ENCODE data around the gene TRPM3.

Gene TRPM3

GRCh38 chr9:70491426-70492318 is 629.7 kb downstream of the TRPM3 start:
- ATAC-seq, result no peak
- TF ChIP-seq ZNF565 (CRISPR knock-in tag; conservative IDR thresholded peaks at IDR 0.05; ENCODE audit: low read depth), result no peak
- TF ChIP-seq POU6F1 (CRISPR knock-in tag; IDR thresholded peaks at IDR 0.05; ENCODE audit: borderline replicate concordance, low read depth), result no peak
- TF ChIP-seq ZFP3 (CRISPR knock-in tag; IDR thresholded peaks at IDR 0.05), result no peak
- no peak for TF ChIP-seq BACH2 (CRISPR knock-in tag; IDR thresholded peaks at IDR 0.05; ENCODE audit: borderline replicate concordance)
- no peak for TF ChIP-seq PPARA (CRISPR knock-in tag; IDR thresholded peaks at IDR 0.05; ENCODE audit: borderline replicate concordance)
- no peak for TF ChIP-seq ISL1 (CRISPR knock-in tag; IDR thresholded peaks at IDR 0.05)

- ATAC-seq, result peak; percentile 59
- TF ChIP-seq OSR1 (CRISPR knock-in tag; IDR thresholded peaks at IDR 0.05), result no peak
- no peak for TF ChIP-seq PATZ1 (CRISPR knock-in tag; IDR thresholded peaks at IDR 0.05; ENCODE audit: borderline replicate concordance)
- no peak for TF ChIP-seq PPARA (CRISPR knock-in tag; IDR thresholded peaks at IDR 0.05; ENCODE audit: borderline replicate concordance)
- TF ChIP-seq CSDC2 (CRISPR knock-in tag; IDR thresholded peaks at IDR 0.05), result no peak
- TF ChIP-seq TOX (CRISPR knock-in tag; IDR thresholded peaks at IDR 0.05; ENCODE audit: borderline replicate concordance), result no peak
- no peak for TF ChIP-seq TSHZ2 (CRISPR knock-in tag; IDR thresholded peaks at IDR 0.05)
- TF ChIP-seq ZNF8 (CRISPR knock-in tag; IDR thresholded peaks at IDR 0.05), result no peak
- no peak for TF ChIP-seq SNAI2 (CRISPR knock-in tag; IDR thresholded peaks at IDR 0.05)
- TF ChIP-seq ESRRG (CRISPR knock-in tag; IDR thresholded peaks at IDR 0.05), result no peak
- no peak for TF ChIP-seq GLIS3 (CRISPR knock-in tag; IDR thresholded peaks at IDR 0.05)
- TF ChIP-seq RARB (CRISPR knock-in tag; IDR thresholded peaks at IDR 0.05), result no peak
These were observed 630.9 kb downstream of the TRPM3 start for GRCh38 chr9:70490478-70490877.

- peak; percentile 54; the same call in 1 of the 2 replicates for TF ChIP-seq ISL1 (CRISPR knock-in tag; IDR thresholded peaks at IDR 0.05)
- no peak for TF ChIP-seq BACH2 (CRISPR knock-in tag; IDR thresholded peaks at IDR 0.05; ENCODE audit: borderline replicate concordance)
- no peak; the same call in 2 of the 3 replicates for ATAC-seq
These were observed 632.7 kb downstream of the TRPM3 start for GRCh38 chr9:70488793-70489105.

GRCh38 chr9:70488098-70488792 is 633.2 kb downstream of the TRPM3 start:
- no peak for ATAC-seq
- TF ChIP-seq TOX (CRISPR knock-in tag; IDR thresholded peaks at IDR 0.05; ENCODE audit: borderline replicate concordance) (no peak), CREB5 (CRISPR knock-in tag; IDR thresholded peaks at IDR 0.05; ENCODE audit: low read depth) (no peak), BACH2 (CRISPR knock-in tag; IDR thresholded peaks at IDR 0.05; ENCODE audit: borderline replicate concordance) (no peak), TCF4 (CRISPR knock-in tag; IDR thresholded peaks at IDR 0.05; ENCODE audit: borderline replicate concordance) (no peak), ZNF565 (CRISPR knock-in tag; conservative IDR thresholded peaks at IDR 0.05; ENCODE audit: low read depth) (no peak), TSHZ2 (CRISPR knock-in tag; IDR thresholded peaks at IDR 0.05) (no peak), ARNTL (CRISPR knock-in tag; IDR thresholded peaks at IDR 0.05; ENCODE audit: borderline replicate concordance, low read depth) (no peak), GLIS3 (CRISPR knock-in tag; IDR thresholded peaks at IDR 0.05) (no peak), ESRRG (CRISPR knock-in tag; IDR thresholded peaks at IDR 0.05) (no peak), POU6F1 (CRISPR knock-in tag; IDR thresholded peaks at IDR 0.05; ENCODE audit: borderline replicate concordance, low read depth) (no peak), PPARA (CRISPR knock-in tag; IDR thresholded peaks at IDR 0.05; ENCODE audit: borderline replicate concordance) (no peak), ZC3H10 (CRISPR knock-in tag; IDR thresholded peaks at IDR 0.05) (no peak), ZNF8 (CRISPR knock-in tag; IDR thresholded peaks at IDR 0.05) (no peak)

Data from SK-N-SH treated with all-trans-retinoic acid at 6 μM for 48 hours (cell line).